Measurements from ENCODE around the gene CRACR2A. TPM values are rescaled to one million over a fixed set of nuclear protein-coding genes. Genes with fewer than 3 reads are reported as not detected.

CRACR2A gene
- total and polyA plus RNA-seq, 9 of the 15 experiments (the other 6 are each of a cell fraction or from before 2014, with no cell fraction given), result 2.1 to 15.1 (median 10.4) TPM

GRCh38 chr12:3684449-3685051 lies 68.4 kb downstream of the CRACR2A start (continued):
- TF ChIP-seq DEAF1 (CRISPR knock-in tag; IDR thresholded peaks at IDR 0.05) (no peak), PRMT5 (CRISPR knock-in tag; IDR thresholded peaks at IDR 0.05) (no peak), PTRF (tag; IDR thresholded peaks at IDR 0.05) (peak; percentile 73), THAP12 (CRISPR knock-in tag; IDR thresholded peaks at IDR 0.05) (no peak), ZNF436 (CRISPR knock-in tag; IDR thresholded peaks at IDR 0.05) (no peak), KDM5B (IDR thresholded peaks at IDR 0.05; ENCODE audit: insufficient replicate concordance, low read depth, low read length) (no peak), ZNF830 (CRISPR knock-in tag; IDR thresholded peaks at IDR 0.05) (no peak), NR2C1 (IDR thresholded peaks at IDR 0.05) (no peak), NR2C1 (tag; IDR thresholded peaks at IDR 0.05) (peak; percentile 84), ZFPM2 (CRISPR knock-in tag; IDR thresholded peaks at IDR 0.05) (no peak), ZC3H11A (IDR thresholded peaks at IDR 0.05; ENCODE audit: low read depth, low read length) (no peak), TCFL5 (CRISPR knock-in tag; conservative IDR thresholded peaks at IDR 0.05) (no peak; the same call in 1 of the 2 replicates), MYC (IDR thresholded peaks at IDR 0.05; ENCODE audit: low read depth, low read length) (no peak), MYC (CRISPR knock-in tag; IDR thresholded peaks at IDR 0.05; ENCODE audit: borderline replicate concordance, low read depth) (no peak), NBN (IDR thresholded peaks at IDR 0.05; ENCODE audit: low read depth) (no peak), EHMT2 (IDR thresholded peaks at IDR 0.05) (no peak)
- TF ChIP-seq, protein P1, sequence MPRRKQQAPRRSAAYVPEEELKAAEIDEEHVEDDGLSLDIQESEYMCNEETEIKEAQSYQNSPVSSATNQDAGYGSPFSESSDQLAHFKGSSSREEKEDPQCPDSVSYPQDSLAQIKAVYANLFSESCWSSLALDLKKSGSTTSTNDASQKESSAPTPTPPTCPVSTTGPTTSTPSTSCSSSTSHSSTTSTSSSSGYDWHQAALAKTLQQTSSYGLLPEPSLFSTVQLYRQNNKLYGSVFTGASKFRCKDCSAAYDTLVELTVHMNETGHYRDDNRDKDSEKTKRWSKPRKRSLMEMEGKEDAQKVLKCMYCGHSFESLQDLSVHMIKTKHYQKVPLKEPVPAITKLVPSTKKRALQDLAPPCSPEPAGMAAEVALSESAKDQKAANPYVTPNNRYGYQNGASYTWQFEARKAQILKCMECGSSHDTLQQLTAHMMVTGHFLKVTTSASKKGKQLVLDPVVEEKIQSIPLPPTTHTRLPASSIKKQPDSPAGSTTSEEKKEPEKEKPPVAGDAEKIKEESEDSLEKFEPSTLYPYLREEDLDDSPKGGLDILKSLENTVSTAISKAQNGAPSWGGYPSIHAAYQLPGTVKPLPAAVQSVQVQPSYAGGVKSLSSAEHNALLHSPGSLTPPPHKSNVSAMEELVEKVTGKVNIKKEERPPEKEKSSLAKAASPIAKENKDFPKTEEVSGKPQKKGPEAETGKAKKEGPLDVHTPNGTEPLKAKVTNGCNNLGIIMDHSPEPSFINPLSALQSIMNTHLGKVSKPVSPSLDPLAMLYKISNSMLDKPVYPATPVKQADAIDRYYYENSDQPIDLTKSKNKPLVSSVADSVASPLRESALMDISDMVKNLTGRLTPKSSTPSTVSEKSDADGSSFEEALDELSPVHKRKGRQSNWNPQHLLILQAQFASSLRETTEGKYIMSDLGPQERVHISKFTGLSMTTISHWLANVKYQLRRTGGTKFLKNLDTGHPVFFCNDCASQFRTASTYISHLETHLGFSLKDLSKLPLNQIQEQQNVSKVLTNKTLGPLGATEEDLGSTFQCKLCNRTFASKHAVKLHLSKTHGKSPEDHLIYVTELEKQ (CRISPR knock-in tag; IDR thresholded peaks at IDR 0.05), result no peak
- TF ChIP-seq, protein P2, sequence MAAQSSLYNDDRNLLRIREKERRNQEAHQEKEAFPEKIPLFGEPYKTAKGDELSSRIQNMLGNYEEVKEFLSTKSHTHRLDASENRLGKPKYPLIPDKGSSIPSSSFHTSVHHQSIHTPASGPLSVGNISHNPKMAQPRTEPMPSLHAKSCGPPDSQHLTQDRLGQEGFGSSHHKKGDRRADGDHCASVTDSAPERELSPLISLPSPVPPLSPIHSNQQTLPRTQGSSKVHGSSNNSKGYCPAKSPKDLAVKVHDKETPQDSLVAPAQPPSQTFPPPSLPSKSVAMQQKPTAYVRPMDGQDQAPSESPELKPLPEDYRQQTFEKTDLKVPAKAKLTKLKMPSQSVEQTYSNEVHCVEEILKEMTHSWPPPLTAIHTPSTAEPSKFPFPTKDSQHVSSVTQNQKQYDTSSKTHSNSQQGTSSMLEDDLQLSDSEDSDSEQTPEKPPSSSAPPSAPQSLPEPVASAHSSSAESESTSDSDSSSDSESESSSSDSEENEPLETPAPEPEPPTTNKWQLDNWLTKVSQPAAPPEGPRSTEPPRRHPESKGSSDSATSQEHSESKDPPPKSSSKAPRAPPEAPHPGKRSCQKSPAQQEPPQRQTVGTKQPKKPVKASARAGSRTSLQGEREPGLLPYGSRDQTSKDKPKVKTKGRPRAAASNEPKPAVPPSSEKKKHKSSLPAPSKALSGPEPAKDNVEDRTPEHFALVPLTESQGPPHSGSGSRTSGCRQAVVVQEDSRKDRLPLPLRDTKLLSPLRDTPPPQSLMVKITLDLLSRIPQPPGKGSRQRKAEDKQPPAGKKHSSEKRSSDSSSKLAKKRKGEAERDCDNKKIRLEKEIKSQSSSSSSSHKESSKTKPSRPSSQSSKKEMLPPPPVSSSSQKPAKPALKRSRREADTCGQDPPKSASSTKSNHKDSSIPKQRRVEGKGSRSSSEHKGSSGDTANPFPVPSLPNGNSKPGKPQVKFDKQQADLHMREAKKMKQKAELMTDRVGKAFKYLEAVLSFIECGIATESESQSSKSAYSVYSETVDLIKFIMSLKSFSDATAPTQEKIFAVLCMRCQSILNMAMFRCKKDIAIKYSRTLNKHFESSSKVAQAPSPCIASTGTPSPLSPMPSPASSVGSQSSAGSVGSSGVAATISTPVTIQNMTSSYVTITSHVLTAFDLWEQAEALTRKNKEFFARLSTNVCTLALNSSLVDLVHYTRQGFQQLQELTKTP (IDR thresholded peaks at IDR 0.05; ENCODE audit: low read depth in 1 of 2, partially characterized antibody in 2 of 2), result no peak

Data from K562 (cell line).